ENCODE data around the gene PTPN4.
A peak's percentile ranks its signal among the peaks of the same experiment; 100 is the strongest.

PTPN4 gene

DNA sequence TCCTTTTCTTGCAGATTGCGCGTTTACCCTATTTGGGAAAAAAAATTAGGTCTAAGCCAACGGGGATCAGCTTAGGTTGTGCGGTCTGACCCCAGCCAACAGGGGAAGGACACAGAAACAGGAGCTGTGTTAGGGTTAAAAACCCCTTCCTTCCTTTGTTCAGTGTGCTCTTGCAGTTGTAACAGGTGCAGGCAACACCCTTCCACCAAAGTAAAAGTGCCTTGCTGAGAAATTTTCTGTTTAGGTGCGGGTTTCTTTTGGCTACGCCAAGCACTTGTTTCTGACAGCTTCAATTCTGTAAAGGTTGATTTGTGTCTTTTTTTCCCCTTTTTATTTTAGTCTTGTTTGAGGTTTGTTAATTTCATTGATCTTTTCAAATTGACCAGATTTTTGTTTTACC lies 92.5 kb downstream of the PTPN4 start:
- DNase-seq (ENCODE audit: insufficient read length, low spot score) (no peak), FAIRE-seq (no peak)
- TF ChIP-seq, protein P1, sequence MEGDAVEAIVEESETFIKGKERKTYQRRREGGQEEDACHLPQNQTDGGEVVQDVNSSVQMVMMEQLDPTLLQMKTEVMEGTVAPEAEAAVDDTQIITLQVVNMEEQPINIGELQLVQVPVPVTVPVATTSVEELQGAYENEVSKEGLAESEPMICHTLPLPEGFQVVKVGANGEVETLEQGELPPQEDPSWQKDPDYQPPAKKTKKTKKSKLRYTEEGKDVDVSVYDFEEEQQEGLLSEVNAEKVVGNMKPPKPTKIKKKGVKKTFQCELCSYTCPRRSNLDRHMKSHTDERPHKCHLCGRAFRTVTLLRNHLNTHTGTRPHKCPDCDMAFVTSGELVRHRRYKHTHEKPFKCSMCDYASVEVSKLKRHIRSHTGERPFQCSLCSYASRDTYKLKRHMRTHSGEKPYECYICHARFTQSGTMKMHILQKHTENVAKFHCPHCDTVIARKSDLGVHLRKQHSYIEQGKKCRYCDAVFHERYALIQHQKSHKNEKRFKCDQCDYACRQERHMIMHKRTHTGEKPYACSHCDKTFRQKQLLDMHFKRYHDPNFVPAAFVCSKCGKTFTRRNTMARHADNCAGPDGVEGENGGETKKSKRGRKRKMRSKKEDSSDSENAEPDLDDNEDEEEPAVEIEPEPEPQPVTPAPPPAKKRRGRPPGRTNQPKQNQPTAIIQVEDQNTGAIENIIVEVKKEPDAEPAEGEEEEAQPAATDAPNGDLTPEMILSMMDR (IDR thresholded peaks at IDR 0.05; ENCODE audit: insufficient read depth, missing control alignments) = no peak

DNA sequence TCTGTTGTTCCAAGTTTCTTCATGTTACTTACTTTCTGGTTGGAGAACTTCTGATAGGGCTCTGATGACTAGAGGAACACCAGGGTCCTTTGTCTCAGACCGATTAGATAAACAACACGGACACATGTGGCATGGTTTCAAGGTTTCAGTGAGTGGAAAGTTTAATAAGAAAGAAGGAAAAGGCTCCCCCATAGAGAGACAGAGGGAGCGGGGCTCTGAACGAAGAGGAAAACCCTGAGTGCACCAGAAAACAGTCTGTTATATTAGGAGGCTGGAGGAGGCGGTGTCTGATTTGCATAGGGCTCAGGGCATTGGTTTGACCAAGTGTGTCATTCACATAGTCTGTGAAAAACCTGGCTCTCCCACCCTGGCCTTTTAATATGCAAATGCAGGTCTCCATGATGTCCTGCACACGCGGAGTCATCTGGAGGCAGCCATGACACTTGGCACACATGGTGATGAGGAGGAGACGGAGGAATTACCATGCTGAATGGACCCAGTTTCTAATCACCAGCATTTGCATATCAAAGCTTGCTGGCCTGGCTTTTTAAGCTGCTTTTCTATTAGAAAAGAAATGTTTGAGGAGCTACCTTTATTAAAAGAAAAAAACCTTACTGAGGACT lies 94.2 kb downstream of the PTPN4 start:
- DNase-seq (ENCODE audit: insufficient read length, low spot score) = no peak
- TF ChIP-seq, protein P1 (IDR thresholded peaks at IDR 0.05; ENCODE audit: insufficient read depth, missing control alignments) = no peak
- FAIRE-seq = no peak

DNA sequence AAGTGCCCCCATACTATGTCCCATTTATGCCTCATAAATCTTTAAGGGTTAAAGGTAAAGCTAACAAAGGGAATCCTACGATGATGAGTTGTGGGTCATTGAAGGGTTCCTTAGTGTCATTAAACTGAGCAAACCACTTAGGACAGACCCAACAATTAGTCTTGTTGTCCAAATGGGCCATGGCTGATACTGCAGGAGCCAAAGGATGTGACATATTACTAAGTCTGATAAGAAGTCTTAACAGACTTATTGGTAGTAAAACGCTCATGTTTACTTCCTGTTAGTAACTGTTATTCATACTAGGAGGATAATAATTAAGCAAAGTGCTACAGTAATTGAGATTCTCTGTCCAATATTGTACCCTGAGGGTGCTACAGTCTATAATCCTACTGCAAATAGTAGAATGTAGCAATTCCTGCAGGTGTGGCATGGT lies 96.8 kb downstream of the PTPN4 start:
- no peak for FAIRE-seq
- TF ChIP-seq, protein P1 (IDR thresholded peaks at IDR 0.05; ENCODE audit: insufficient read depth, missing control alignments) = no peak
- DNase-seq (ENCODE audit: insufficient read length, low spot score) = no peak

DNA sequence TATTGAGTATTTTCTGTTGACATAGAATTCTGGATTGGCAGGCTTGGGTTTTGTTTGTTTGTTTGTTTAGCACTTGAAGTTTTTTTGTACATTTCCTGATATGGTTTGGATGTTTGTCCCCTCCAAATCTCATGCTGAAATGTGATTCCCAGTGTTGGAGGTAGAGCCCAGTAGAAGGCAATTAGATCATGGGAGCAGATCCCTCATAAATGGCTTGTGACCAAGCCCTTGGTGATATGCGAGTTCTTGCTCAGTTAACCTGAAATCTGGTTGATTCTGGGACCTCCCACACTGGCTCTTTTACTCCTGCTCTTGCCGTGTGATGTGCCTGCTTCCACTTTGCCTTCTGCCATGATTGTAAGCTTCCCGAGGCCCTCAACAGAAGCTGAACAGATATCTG lies 98.0 kb downstream of the PTPN4 start:
- TF ChIP-seq, protein P1 (IDR thresholded peaks at IDR 0.05; ENCODE audit: insufficient read depth, missing control alignments) = no peak
- DNase-seq (ENCODE audit: insufficient read length, low spot score) (no peak), FAIRE-seq (no peak)

DNA sequence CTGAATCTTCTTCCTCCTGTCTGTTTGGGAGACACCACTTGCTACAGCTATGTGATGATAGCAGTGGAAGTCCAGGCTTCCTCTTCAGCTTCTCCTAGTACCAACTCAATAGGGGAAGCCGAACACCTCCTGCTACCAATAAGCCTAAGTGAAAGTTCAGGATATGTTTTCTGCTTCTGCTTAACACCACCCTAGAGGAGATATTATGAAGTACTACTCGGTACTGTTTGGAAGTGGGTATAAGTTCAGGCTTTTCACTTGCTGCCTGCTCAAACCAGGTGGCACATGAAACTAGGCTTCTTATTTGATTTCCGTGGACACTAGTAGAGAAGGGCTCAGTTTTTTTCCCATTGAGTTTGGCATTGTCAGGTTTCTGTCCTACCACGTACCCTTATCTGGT lies 99.8 kb downstream of the PTPN4 start:
- FAIRE-seq (no peak), DNase-seq (ENCODE audit: insufficient read length, low spot score) (no peak)
- TF ChIP-seq, protein P1 (IDR thresholded peaks at IDR 0.05; ENCODE audit: insufficient read depth, missing control alignments) = no peak

DNA sequence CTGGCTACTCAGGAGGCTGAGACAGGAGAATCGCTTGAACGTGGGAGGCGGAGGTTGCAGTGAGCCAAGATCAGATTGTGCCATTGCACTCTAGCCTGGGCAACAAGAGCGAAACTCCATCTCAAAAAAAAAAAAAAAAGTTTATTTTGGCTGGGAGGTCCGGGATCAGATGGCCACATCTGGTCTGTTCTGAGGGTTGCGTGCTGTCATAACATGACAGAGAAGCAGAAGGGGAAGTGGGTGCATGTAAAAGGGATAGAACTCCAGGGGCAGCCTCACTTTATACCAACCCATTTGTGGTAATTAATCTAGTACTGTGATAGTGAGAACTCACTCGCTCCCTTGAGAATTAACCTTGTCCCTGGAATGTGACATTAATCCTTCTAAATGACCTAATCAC lies 101.2 kb downstream of the PTPN4 start:
- peak; percentile 73 for FAIRE-seq
- no peak for DNase-seq (ENCODE audit: insufficient read length, low spot score)
- TF ChIP-seq, protein P1 (IDR thresholded peaks at IDR 0.05; ENCODE audit: insufficient read depth, missing control alignments) = no peak

DNA sequence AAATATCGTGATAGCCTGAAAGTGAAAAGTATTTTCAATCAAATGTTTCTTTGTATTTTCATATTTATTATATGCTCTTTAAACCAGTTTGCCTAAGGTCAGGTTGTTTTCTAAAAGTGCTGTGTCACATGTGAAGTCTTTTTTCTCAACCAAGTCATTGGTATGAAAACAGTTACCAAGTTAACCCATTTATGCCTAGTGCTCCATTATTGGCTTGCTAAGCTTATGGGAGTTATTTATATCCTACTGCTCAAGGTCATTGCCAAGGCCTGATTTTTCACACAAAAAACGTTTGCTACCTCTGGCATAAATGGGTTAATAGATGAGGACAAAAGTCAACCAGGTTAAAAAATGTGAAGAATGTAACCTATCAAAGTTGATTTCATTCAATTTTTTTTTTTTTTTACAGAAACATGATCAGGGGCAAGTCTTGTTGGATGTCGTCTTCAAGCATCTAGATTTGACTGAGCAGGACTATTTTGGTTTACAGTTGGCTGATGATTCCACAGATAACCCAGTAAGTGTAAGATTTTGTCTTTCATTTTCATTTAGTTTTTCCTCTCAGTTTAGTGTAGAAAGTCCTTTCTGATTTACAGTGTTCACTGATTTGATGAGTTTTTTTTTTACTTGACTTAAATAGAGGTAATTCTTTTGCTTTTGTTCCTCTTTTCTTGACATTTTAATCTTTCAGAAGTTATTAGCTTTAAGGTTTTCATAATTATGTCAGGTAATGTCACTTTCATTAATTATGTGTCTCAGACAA lies 102.6 kb downstream of the PTPN4 start:
- no peak for DNase-seq (ENCODE audit: insufficient read length, low spot score)
- no peak for FAIRE-seq
- TF ChIP-seq, protein P1 (IDR thresholded peaks at IDR 0.05; ENCODE audit: insufficient read depth, missing control alignments) = no peak

Measured in D721Med (cell line).